K562 (cell line): ENCODE measurements around the gene SYPL2. TPM values are rescaled to one million over a fixed set of nuclear protein-coding genes. Genes with fewer than 3 reads are reported as not detected.

ENCODE experiments used
- CCNT2 ChIP-seq: IDR thresholded peaks from 2 replicates; pipeline ENCODE4 v1.6.1; 2011; ENCODE audit warnings: borderline replicate concordance, low read depth, mild to moderate bottlenecking, moderate library complexity, mixed read lengths, low read length; ENCODE audit not compliant: insufficient read length; ENCODE audit errors: extremely low read depth
- RAD51 ChIP-seq: fragments of 450-650 bp; IDR thresholded peaks from 2 replicates; pipeline ENCODE4 v1.7.1; 2016; ENCODE audit warnings: low read depth, mild to moderate bottlenecking, borderline replicate concordance
- RBFOX2 ChIP-seq: fragments of 200-400 bp; formaldehyde crosslinking; IDR thresholded peaks from 2 replicates; pipeline ENCODE4 v1.6.1; 2017; ENCODE audit warnings: low read depth, mild to moderate bottlenecking, low read length, moderate library complexity
- ZNF124 ChIP-seq: sonication (generic); formaldehyde crosslinking; IDR thresholded peaks from 2 replicates; pipeline ENCODE4 v1.8.1; 2022; ENCODE audit warnings: missing genetic modification reagents
- polyA plus RNA-seq, 8 experiments: library from polyadenylated mRNA; depleted of rRNA in 4 of 8; stranded (reverse) in 5 of 8; unstranded in 3 of 8; fragments of >200 nt; fragmentation: Nextera tagmentation in 2 of 8; fragmentation: Illumina TruSeq in 1 of 8; extraction: Ambion mirVana in 2 of 8; extraction: Trizol in 1 of 8; gene quantifications; 2 replicates each; pipeline versions ENCODE4 v1.2.1 to v1.2.3, GENCODE V29; 2011 to 2014; ENCODE audit warnings: inconsistent platforms in 1 of 8, missing spikeins in 1 of 8
- total RNA-seq, 7 experiments: library from RNA; depleted of rRNA in 6 of 7; stranded (reverse); fragments of >200 nt in 6 of 7; fragmentation: Illumina TruSeq in 2 of 7; extraction: Trizol in 2 of 7; gene quantifications; 2 replicates each; pipeline versions ENCODE4 v1.2.1 to v1.2.3, GENCODE V29; 2011 to 2021; ENCODE audit warnings: low replicate concordance in 1 of 7
- TF ChIP-seq, protein P1 (sequence below): sonication (generic); formaldehyde crosslinking; IDR thresholded peaks from 2 replicates; pipeline ENCODE4 v1.5.0; 2020; ENCODE audit warnings: missing genetic modification reagents
- TF ChIP-seq, protein P2 (sequence below): sonication (generic); formaldehyde crosslinking; IDR thresholded peaks from 2 replicates; pipeline ENCODE4 v1.9.0; 2022; ENCODE audit warnings: mild to moderate bottlenecking, missing genetic modification reagents
- TF ChIP-seq, protein P3 (sequence below), 2 experiments: fragments of 450-650 bp in 1 of 2; sonication (generic) in 1 of 2; formaldehyde crosslinking; conservative IDR thresholded peaks; 2 replicates each; pipeline versions ENCODE4 v1.4.0 to v1.8.1; 2020 to 2022; ENCODE audit warnings: mild to moderate bottlenecking in 1 of 2, missing genetic modification reagents in 1 of 2
- TF ChIP-seq, protein P4 (sequence below): fragments of 250-450 bp; sonication (Bioruptor Pico); IDR thresholded peaks from 2 replicates; pipeline ENCODE4 v1.8.0; 2022; ENCODE audit warnings: inconsistent platforms, mild to moderate bottlenecking, moderate library complexity, borderline replicate concordance

Gene SYPL2
- total and polyA plus RNA-seq, 9 of the 15 experiments (the other 6 are each of a cell fraction or from before 2014, with no cell fraction given) = 0.03 to 0.20 (median 0.07) TPM; not detected in 2

DNA sequence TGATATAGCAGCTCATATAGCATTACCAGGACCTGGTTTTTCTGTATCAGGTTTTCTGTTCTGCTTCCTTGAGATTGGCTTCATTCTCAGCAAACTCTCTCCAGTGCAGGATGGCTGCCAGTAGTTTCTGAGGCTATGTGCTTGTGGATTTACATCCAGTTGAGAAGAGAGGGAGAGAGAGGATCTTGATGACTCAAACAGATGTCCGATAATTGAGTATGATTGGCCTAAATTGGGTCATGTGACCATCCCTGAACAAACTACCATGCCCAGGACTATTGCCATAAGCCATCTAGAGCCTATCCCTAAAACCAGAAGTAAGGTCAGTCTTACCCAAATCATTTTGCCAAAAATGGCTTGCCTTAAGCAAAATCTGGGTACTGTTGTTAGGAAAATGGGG, 22.0 kb upstream of the SYPL2 start (continued):
- TF ChIP-seq, protein P1, sequence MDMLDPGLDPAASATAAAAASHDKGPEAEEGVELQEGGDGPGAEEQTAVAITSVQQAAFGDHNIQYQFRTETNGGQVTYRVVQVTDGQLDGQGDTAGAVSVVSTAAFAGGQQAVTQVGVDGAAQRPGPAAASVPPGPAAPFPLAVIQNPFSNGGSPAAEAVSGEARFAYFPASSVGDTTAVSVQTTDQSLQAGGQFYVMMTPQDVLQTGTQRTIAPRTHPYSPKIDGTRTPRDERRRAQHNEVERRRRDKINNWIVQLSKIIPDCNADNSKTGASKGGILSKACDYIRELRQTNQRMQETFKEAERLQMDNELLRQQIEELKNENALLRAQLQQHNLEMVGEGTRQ (CRISPR knock-in tag) = peak; percentile 76
- TF ChIP-seq RBFOX2 (no peak), RAD51 (peak; percentile 83), ZNF124 (no peak), CCNT2 (no peak)
- TF ChIP-seq, protein P2, sequence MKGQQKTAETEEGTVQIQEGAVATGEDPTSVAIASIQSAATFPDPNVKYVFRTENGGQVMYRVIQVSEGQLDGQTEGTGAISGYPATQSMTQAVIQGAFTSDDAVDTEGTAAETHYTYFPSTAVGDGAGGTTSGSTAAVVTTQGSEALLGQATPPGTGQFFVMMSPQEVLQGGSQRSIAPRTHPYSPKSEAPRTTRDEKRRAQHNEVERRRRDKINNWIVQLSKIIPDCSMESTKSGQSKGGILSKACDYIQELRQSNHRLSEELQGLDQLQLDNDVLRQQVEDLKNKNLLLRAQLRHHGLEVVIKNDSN (CRISPR knock-in tag) = peak; percentile 63
- TF ChIP-seq, protein P3, sequence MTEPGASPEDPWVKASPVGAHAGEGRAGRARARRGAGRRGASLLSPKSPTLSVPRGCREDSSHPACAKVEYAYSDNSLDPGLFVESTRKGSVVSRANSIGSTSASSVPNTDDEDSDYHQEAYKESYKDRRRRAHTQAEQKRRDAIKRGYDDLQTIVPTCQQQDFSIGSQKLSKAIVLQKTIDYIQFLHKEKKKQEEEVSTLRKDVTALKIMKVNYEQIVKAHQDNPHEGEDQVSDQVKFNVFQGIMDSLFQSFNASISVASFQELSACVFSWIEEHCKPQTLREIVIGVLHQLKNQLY (CRISPR knock-in tag; conservative IDR thresholded peaks at IDR 0.05) = no peak
- TF ChIP-seq, protein P4, sequence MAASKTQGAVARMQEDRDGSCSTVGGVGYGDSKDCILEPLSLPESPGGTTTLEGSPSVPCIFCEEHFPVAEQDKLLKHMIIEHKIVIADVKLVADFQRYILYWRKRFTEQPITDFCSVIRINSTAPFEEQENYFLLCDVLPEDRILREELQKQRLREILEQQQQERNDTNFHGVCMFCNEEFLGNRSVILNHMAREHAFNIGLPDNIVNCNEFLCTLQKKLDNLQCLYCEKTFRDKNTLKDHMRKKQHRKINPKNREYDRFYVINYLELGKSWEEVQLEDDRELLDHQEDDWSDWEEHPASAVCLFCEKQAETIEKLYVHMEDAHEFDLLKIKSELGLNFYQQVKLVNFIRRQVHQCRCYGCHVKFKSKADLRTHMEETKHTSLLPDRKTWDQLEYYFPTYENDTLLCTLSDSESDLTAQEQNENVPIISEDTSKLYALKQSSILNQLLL (CRISPR knock-in tag) = no peak
